Measurements from ENCODE around the gene RNF146. TPM values are rescaled to one million over a fixed set of nuclear protein-coding genes. Genes with fewer than 3 reads are reported as not detected.
A peak's percentile ranks its signal among the peaks of the same experiment; 100 is the strongest.

The RNF146 gene
- total and polyA plus RNA-seq, 7 donors = 18.5 to 83.4 (median 66.2) TPM

DNA sequence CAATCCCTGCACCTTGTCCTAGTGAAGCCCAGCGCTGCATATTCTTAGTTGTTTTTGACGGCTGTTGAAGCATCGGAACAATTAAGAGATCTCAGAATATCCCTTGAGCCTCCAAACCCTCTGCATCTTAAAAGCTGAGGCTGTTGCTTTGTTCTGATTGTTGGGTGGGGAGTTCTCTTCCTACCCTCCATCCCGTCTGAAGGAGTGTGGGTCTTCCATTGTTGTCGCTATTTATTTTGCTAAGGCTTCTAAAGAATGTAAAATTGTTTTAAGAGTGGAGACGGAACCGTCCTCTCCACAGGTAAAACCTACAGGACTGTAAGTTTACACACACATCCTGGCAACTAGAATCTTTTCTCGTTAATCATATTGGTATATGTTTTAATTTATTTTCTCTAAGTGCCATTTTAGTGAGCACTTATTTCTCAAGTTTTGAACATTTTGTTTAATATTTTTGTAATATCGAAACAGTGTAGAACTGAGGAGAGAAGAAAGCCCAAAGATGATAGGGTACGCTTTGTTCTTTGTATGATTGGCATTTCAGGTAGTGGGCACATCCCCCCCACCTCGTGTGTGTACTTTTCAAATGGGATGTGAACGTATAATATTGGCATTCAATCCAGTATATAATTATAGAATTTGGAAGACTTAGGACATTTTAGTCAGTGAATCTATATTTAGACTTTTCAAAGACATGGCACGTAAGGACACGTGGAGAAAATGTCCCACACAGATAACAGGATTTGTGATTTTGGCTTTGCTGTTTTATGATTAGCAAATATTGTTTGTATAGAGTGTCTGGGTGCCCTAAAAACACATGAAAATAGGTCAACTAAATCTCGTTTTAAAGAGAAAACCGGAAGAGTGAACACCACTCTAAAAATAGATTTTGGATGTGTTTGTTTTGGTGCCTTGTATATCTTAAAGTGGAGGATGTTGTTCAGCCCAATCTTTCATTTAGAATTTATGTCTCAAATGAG lies 1.3 kb downstream of the RNF146 start:
- Histone ChIP-seq H3K36me3 (no peaks in the 10 kb centered on the region), H3K27me3 (no peaks in the 10 kb centered on the region), H3K4me1 (peaks cover 0 to 53% (median 18%) of the 10 kb centered on the region in 4 donors), H3K9me3 (no peaks in the 10 kb centered on the region), H3K4me3 (peak overlapping the region; percentile 78 to 98 (median 90)), H3K27ac (peak overlapping the region; percentile 99 to 100 (median 100))
- TF ChIP-seq, protein P1, sequence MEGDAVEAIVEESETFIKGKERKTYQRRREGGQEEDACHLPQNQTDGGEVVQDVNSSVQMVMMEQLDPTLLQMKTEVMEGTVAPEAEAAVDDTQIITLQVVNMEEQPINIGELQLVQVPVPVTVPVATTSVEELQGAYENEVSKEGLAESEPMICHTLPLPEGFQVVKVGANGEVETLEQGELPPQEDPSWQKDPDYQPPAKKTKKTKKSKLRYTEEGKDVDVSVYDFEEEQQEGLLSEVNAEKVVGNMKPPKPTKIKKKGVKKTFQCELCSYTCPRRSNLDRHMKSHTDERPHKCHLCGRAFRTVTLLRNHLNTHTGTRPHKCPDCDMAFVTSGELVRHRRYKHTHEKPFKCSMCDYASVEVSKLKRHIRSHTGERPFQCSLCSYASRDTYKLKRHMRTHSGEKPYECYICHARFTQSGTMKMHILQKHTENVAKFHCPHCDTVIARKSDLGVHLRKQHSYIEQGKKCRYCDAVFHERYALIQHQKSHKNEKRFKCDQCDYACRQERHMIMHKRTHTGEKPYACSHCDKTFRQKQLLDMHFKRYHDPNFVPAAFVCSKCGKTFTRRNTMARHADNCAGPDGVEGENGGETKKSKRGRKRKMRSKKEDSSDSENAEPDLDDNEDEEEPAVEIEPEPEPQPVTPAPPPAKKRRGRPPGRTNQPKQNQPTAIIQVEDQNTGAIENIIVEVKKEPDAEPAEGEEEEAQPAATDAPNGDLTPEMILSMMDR (IDR thresholded peaks at IDR 0.05) = no peak
- no peak for TF ChIP-seq POLR2AphosphoS5 (IDR thresholded peaks at IDR 0.05)
- TF ChIP-seq EP300 (IDR thresholded peaks at IDR 0.05) = no peak
- no peak for TF ChIP-seq POLR2A (IDR thresholded peaks at IDR 0.05)
- WGBS, 2 donors = 1 to 3% methylated on average over 16 of the region's 16 CpGs
- intact Hi-C loops (cut with DNase I) = loop anchor here (2.0 to 10.0 kb wide), 2 partner anchors 75 to 1273 kb away; partner anchors contain the start of gene ECHDC1
- DNase-seq = no peak

DNA sequence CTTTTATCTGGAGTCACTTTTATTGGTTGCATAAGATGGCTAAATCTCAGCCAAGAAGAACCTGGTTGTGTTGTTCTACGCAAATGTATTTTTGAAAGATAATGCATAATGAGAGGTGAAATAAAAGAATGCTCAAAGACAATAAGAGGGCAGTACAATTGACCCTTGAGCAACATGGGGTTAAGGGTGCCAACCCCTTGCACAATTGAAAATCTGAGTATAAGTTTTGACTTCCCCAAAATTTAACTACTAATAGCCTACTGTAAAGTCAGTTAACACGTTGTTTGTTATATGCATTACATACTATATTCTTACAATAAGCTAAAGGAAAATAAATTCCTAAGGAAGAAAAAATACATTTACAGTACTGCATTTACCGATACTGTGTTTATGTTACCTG lies 5.9 kb downstream of the RNF146 start:
- intact Hi-C loops (cut with DNase I) = no loop called here
- TF ChIP-seq POLR2A (IDR thresholded peaks at IDR 0.05) (no peak), EP300 (IDR thresholded peaks at IDR 0.05) (no peak), POLR2AphosphoS5 (IDR thresholded peaks at IDR 0.05) (no peak)
- TF ChIP-seq, protein P1 (IDR thresholded peaks at IDR 0.05) = no peak
- 90 to 91% methylated on average over 3 of the region's 3 CpGs for WGBS, 2 donors

GRCh38 chr6:127273499-127273898 lies 6.8 kb downstream of the RNF146 start:
- intact Hi-C loops (cut with DNase I) = no loop called here
- 87 to 95% methylated on average over 2 of the region's 2 CpGs for WGBS, 2 donors
- TF ChIP-seq, protein P1 (IDR thresholded peaks at IDR 0.05) = no peak
- no peak for TF ChIP-seq EP300 (IDR thresholded peaks at IDR 0.05)
- TF ChIP-seq POLR2A (IDR thresholded peaks at IDR 0.05) = no peak
- TF ChIP-seq POLR2AphosphoS5 (IDR thresholded peaks at IDR 0.05) = no peak

More for the DNA sequence above, 5.9 kb downstream of the RNF146 start:
- Histone ChIP-seq H3K27me3 (no peaks in the 10 kb centered on the region), H3K9me3 (no peaks in the 10 kb centered on the region), H3K4me1 (peaks cover 0 to 69% (median 44%) of the 10 kb centered on the region in 4 donors), H3K36me3 (no peaks in the 10 kb centered on the region), H3K4me3 (no peak overlapping the region), H3K27ac (no peak overlapping the region)
- DNase-seq = no peak

DNA sequence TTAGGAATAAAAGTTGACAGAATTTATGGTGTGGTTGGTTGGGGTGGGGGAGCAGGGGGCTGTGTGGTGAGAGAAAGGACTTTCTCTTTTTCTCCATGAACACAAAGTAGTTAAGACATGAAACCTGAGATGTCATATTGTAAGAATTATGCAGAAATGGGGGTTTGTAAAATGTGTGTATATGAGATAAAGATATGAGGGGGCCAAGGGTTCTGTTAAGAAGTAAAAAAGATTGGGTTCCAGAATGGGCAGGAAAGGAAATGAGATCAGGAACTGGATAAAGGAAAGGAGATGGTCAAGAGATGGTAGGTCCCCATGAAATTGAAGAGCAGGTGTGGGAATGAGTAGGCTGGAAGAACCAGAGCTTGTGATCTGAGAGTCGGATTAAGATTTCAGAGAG lies 9.7 kb downstream of the RNF146 start:
- DNase-seq = no peak
- intact Hi-C loops (cut with DNase I) = no loop called here
- Histone ChIP-seq H3K4me1 (peaks cover 0 to 52% (median 33%) of the 10 kb centered on the region in 4 donors), H3K27ac (no peak overlapping the region), H3K9me3 (no peaks in the 10 kb centered on the region), H3K4me3 (no peak overlapping the region), H3K36me3 (peaks cover 0 to 12% (median 5%) of the 10 kb centered on the region in 4 donors), H3K27me3 (no peaks in the 10 kb centered on the region)
- 96 to 98% methylated on average over 1 of the region's 1 CpG for WGBS, 2 donors
- TF ChIP-seq POLR2AphosphoS5 (IDR thresholded peaks at IDR 0.05) = no peak
- TF ChIP-seq EP300 (IDR thresholded peaks at IDR 0.05) = no peak
- TF ChIP-seq, protein P1 (IDR thresholded peaks at IDR 0.05) = no peak

More at GRCh38 chr6:127273499-127273898, 6.8 kb downstream of the RNF146 start:
- no peaks in the 10 kb centered on the region for H3K9me3 ChIP-seq
- no peak overlapping the region for H3K4me3 ChIP-seq
- no peaks in the 10 kb centered on the region for H3K27me3 ChIP-seq
- no peak overlapping the region for H3K27ac ChIP-seq
- no peaks in the 10 kb centered on the region for H3K36me3 ChIP-seq
- H3K4me1 ChIP-seq = peaks cover 0 to 65% (median 45%) of the 10 kb centered on the region in 4 donors
- DNase-seq = no peak

Measured in sigmoid colon (tissue), 7 donors.